Natural killer cell (primary cell): ENCODE data around the gene CHD6. TPM values are rescaled to one million over a fixed set of nuclear protein-coding genes. Genes with fewer than 3 reads are reported as not detected.

ENCODE experiments used
- ATAC-seq, 3 donors: fragments of 150-1000 bp in 2 of 3; fragments of 200-7000 bp in 1 of 3; cut with Tn5 transposase; 1 replicate in 1 of 3; 2 replicates in 2 of 3; pipeline ENCODE4 v1.10.0; 2021; ENCODE audit warnings: mild to moderate bottlenecking in 2 of 3, moderate library complexity in 2 of 3
- DNase-seq, 2 donors: peaks; one replicate each; pipeline versions ENCODE4 v3.0.0 to v3.0.0-alpha.2; 2013 to 2021; ENCODE audit warnings: mixed read lengths in 1 of 2
- H3K27ac ChIP-seq: one replicate; pipeline ENCODE4 v1.5.1; 2013; ENCODE audit warnings: mild to moderate bottlenecking, low read length
- H3K27me3 ChIP-seq: one replicate; pipeline ENCODE4 v1.6.1; 2013; ENCODE audit warnings: low read length; ENCODE audit not compliant: control insufficient read depth, insufficient read depth
- H3K36me3 ChIP-seq: one replicate; pipeline ENCODE4 v1.6.1; 2013; ENCODE audit warnings: low read length; ENCODE audit not compliant: control insufficient read depth, insufficient read depth
- H3K4me1 ChIP-seq: one replicate; pipeline ENCODE4 v1.6.1; 2013; ENCODE audit warnings: low read length; ENCODE audit not compliant: control insufficient read depth, insufficient read depth
- H3K4me3 ChIP-seq: one replicate; pipeline ENCODE4 v1.5.1; 2013; ENCODE audit warnings: low read length
- H3K9me3 ChIP-seq: one replicate; pipeline ENCODE4 v1.6.1; 2013; ENCODE audit warnings: low read length; ENCODE audit not compliant: control insufficient read depth, insufficient read depth
- H3K27ac Mint-ChIP-seq, 2 donors: one replicate each; pipeline ENCODE4 v1.8.0; 2022; ENCODE audit warnings: mild to moderate bottlenecking in 2 of 2, mixed read lengths in 2 of 2, moderate library complexity in 1 of 2
- H3K27me3 Mint-ChIP-seq, 2 donors: one replicate each; pipeline ENCODE4 v1.8.0; 2022; ENCODE audit warnings: low read depth in 2 of 2, mixed read lengths in 2 of 2
- H3K36me3 Mint-ChIP-seq: one replicate; pipeline ENCODE4 v1.8.0; 2022; ENCODE audit warnings: mixed read lengths
- H3K4me1 Mint-ChIP-seq, 2 donors: one replicate each; pipeline ENCODE4 v1.8.0; 2022; ENCODE audit warnings: mixed read lengths in 2 of 2
- H3K4me3 Mint-ChIP-seq: one replicate; pipeline ENCODE4 v1.8.0; 2022; ENCODE audit warnings: mild to moderate bottlenecking, moderate library complexity, mixed read lengths
- H3K9me3 Mint-ChIP-seq, 2 donors: one replicate each; pipeline ENCODE4 v1.8.0; 2022; ENCODE audit warnings: mixed read lengths in 2 of 2
- WGBS: methylation state at CpG from one replicate; pipeline ENCODE4 v1.1.7; 2013; ENCODE audit warnings: missing lambda C conversion rate; ENCODE audit not compliant: insufficient coverage; 5-methylcytosine and 5-hydroxymethylcytosine counted together
- intact Hi-C: fragments of 100-400 bp; cut with micrococcal nuclease; formaldehyde crosslinking; loops from one replicate; pipeline ENCODE4 v1.14.2; 2022
- total RNA-seq, 4 donors: library from RNA; stranded (reverse); fragments of 120-200 nt in 1 of 4; gene quantifications; one replicate each; pipeline versions ENCODE4 v1.2.3 to v1.2.4, GENCODE V29; 2013 to 2022
- TF ChIP-seq, protein P1 (sequence below): fragments of 200-600 bp; IDR thresholded peaks from one replicate; pipeline ENCODE4 v1.8.0; 2022; ENCODE audit warnings: antibody characterized with exemption

CHD6 gene
- total RNA-seq, 3 donors from 2014 or later (not counting 1 experiment from before 2014, with no cell fraction given): 82.8 to 96.6 (median 90.4) TPM

DNA sequence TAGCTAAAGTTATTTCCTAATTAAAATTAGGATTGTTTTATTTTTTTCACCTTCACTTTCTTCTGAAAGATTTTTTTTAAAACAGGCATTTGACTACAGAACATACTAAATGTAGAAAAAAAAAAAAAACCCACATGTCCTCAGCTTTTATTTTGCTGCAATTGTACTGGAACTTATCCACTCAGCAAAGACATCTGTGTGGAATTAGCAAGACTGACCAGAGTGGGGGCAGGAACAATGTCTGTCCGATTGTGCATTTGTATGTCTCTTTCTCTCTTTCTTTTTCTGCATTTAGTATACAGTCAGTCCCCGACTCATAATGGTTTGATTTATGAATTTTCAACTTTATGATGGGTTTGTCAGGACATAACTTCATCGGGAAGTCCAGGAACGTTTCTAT lies 77.3 kb downstream of the CHD6 start:
- peaks cover 3% of the 10 kb centered on the region for H3K9me3 ChIP-seq
- no peak overlapping the region for H3K4me3 ChIP-seq
- WGBS: 81% methylated on average over 3 of the region's 4 CpGs
- Mint-ChIP-seq H3K27ac (peak overlapping the region in 1 of 2 donors; percentile 53), H3K4me1 (peaks cover 17 to 24% of the 10 kb centered on the region in 2 donors), H3K4me3 (no peak overlapping the region), H3K9me3 (no peaks in the 10 kb centered on the region), H3K27me3 (no peaks in the 10 kb centered on the region), H3K36me3 (no peaks in the 10 kb centered on the region)
- TF ChIP-seq, protein P1, sequence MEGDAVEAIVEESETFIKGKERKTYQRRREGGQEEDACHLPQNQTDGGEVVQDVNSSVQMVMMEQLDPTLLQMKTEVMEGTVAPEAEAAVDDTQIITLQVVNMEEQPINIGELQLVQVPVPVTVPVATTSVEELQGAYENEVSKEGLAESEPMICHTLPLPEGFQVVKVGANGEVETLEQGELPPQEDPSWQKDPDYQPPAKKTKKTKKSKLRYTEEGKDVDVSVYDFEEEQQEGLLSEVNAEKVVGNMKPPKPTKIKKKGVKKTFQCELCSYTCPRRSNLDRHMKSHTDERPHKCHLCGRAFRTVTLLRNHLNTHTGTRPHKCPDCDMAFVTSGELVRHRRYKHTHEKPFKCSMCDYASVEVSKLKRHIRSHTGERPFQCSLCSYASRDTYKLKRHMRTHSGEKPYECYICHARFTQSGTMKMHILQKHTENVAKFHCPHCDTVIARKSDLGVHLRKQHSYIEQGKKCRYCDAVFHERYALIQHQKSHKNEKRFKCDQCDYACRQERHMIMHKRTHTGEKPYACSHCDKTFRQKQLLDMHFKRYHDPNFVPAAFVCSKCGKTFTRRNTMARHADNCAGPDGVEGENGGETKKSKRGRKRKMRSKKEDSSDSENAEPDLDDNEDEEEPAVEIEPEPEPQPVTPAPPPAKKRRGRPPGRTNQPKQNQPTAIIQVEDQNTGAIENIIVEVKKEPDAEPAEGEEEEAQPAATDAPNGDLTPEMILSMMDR: no peak
- H3K4me1 ChIP-seq: no peaks in the 10 kb centered on the region
- no peak for ATAC-seq
- H3K27ac ChIP-seq: no peak overlapping the region
- H3K27me3 ChIP-seq: no peaks in the 10 kb centered on the region
- intact Hi-C loops: no loop called here
- DNase-seq: no peak
- H3K36me3 ChIP-seq: no peaks in the 10 kb centered on the region

DNA sequence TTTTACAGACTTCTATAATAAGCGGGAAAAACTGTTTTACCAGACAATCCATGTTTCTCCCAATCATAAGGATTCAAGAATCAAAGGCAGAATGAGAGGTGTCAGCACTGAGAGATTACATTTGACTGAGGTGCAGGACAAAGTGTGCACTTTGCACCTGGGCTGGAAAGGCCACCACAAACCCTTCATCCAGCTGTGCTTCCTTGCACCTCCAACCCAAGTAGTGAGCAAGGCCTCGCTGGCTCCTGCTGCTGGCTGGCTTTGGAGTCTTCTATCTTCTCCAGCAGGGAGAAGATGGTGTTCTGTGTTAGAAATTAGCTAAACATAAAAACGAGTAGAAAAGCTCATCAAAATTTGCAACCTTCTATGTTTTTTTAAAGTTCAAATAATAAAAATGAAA lies 77.7 kb downstream of the CHD6 start:
- 90% methylated on average over 2 of the region's 3 CpGs for WGBS
- DNase-seq (no peak), ATAC-seq (no peak)
- no peak overlapping the region for H3K27ac ChIP-seq
- no peaks in the 10 kb centered on the region for H3K27me3 Mint-ChIP-seq
- H3K36me3 ChIP-seq: no peaks in the 10 kb centered on the region
- no peaks in the 10 kb centered on the region for H3K27me3 ChIP-seq
- H3K4me3 Mint-ChIP-seq: no peak overlapping the region
- intact Hi-C loops: no loop called here
- TF ChIP-seq, protein P1: no peak
- no peaks in the 10 kb centered on the region for H3K4me1 ChIP-seq
- peaks cover 13 to 20% of the 10 kb centered on the region in 2 donors for H3K4me1 Mint-ChIP-seq
- no peak overlapping the region for H3K27ac Mint-ChIP-seq
- no peaks in the 10 kb centered on the region for H3K9me3 Mint-ChIP-seq
- no peaks in the 10 kb centered on the region for H3K36me3 Mint-ChIP-seq
- H3K9me3 ChIP-seq: peaks cover 3% of the 10 kb centered on the region
- H3K4me3 ChIP-seq: no peak overlapping the region

DNA sequence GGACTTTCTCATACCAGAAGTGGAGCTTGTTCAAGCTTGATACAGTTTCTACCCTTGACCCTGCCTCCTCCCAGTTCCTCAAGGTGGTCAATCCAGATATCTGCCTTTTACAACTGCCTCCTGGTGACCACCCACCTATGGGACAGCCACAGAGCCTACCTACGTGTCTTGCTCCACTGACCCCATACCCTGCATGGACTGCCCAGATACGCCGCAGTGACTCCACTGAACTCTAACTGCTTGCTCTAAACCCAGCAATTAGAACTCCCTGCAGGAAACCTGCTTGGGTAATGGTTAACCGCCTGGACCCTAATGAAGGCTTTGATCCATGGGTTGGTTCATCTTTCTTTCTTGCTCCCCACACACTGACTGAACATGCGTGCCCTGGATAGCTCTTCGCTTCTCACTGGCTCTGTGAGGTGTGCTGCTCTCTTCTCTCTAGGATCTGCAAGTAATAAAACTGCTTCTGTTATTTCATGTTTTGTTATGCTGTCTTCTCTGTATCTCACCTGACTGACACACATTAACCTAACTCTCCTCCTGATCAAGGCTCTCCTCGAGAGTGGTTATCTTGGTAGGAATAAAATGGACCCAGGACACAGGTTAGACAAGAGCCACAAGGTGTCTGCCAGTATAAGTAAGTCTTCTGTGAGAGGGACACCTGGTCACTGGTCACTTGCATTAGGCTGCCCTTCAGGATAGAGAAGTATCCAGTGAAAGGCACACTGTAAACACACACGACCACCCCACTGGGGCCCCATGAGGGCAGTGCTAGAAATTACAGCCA lies 79.2 kb downstream of the CHD6 start:
- ATAC-seq (peak in 1 of 3 donors; percentile 13), DNase-seq (no peak)
- H3K36me3 ChIP-seq: no peaks in the 10 kb centered on the region
- H3K9me3 ChIP-seq: peaks cover 3% of the 10 kb centered on the region
- intact Hi-C loops: no loop called here
- peaks cover 26 to 30% of the 10 kb centered on the region in 2 donors for H3K4me1 Mint-ChIP-seq
- H3K4me1 ChIP-seq: no peaks in the 10 kb centered on the region
- 97% methylated on average over 8 of the region's 8 CpGs for WGBS
- no peaks in the 10 kb centered on the region for H3K27me3 ChIP-seq
- TF ChIP-seq, protein P1: no peak
- no peaks in the 10 kb centered on the region for H3K36me3 Mint-ChIP-seq
- no peaks in the 10 kb centered on the region for H3K9me3 Mint-ChIP-seq
- H3K4me3 ChIP-seq: no peak overlapping the region
- peak overlapping the region in 1 of 2 donors; percentile 5 for H3K27ac Mint-ChIP-seq
- no peaks in the 10 kb centered on the region for H3K27me3 Mint-ChIP-seq
- H3K27ac ChIP-seq: no peak overlapping the region
- H3K4me3 Mint-ChIP-seq: no peak overlapping the region
